Right renal cortex interstitium (tissue), 3 donors: ENCODE measurements around the gene HHEX. TPM values are rescaled to one million over a fixed set of nuclear protein-coding genes. Genes with fewer than 3 reads are reported as not detected.
"Not testable (repeated sequence)": the region's sequence is repeated elsewhere in the genome, so short reads cannot be mapped to it uniquely, and the experiment has no call there.

ENCODE experiments used
- DNase-seq, 3 donors: peaks; one replicate each; pipeline ENCODE4 v3.0.0-alpha.2; 2013; ENCODE audit warnings: low read depth in 3 of 3, low spot score in 2 of 3
- polyA plus RNA-seq, 3 donors: library from polyadenylated mRNA; unstranded; fragments of 120-200 nt; gene quantifications; one replicate each; pipeline ENCODE4 v1.2.1, GENCODE V29; 2013; ENCODE audit not compliant: insufficient read length in 3 of 3

The HHEX gene
- polyA plus RNA-seq: 1 to 10 TPM; 9.4 to 9.8 (median 9.4) TPM

GRCh38 chr10:92689663-92690210, at the start of gene HHEX:
TSS of gene HHEX (plus strand) at chr10:92689955. CDS start at chr10:92689987, 32 bp downstream.
- no peak for DNase-seq

- DNase-seq: no peak
Measured at GRCh38 chr10:92640107-92640506, 49.6 kb upstream of the HHEX start.

GRCh38 chr10:92641492-92641891, 48.3 kb upstream of the HHEX start:
- DNase-seq: no peak

GRCh38 chr10:92644921-92645320, 44.8 kb upstream of the HHEX start:
- DNase-seq: no peak

GRCh38 chr10:92650864-92651263, 38.9 kb upstream of the HHEX start:
- DNase-seq: not testable (repeated sequence)

GRCh38 chr10:92655426-92655825, 34.3 kb upstream of the HHEX start:
- no peak for DNase-seq

GRCh38 chr10:92656266-92656961, 33.3 kb upstream of the HHEX start:
- no peak for DNase-seq

- no peak for DNase-seq
Measured at GRCh38 chr10:92657024-92657423, 32.7 kb upstream of the HHEX start.

- DNase-seq: no peak
Measured at GRCh38 chr10:92662848-92663247, 26.9 kb upstream of the HHEX start.

GRCh38 chr10:92664322-92664721, 25.4 kb upstream of the HHEX start:
- no peak for DNase-seq

GRCh38 chr10:92667078-92667477, 22.7 kb upstream of the HHEX start:
- no peak for DNase-seq

- DNase-seq: no peak
Measured at GRCh38 chr10:92677708-92678107, 12.0 kb upstream of the HHEX start.

GRCh38 chr10:92678206-92678605, 11.5 kb upstream of the HHEX start:
- DNase-seq: no peak

GRCh38 chr10:92681306-92681834, 8.4 kb upstream of the HHEX start:
- no peak for DNase-seq

- no peak for DNase-seq
Measured at GRCh38 chr10:92688573-92688926, 1.2 kb upstream of the HHEX start.

- DNase-seq: no peak
Measured at GRCh38 chr10:92688927-92689662, 660 bp upstream of the HHEX start.

GRCh38 chr10:92690211-92690914, 608 bp downstream of the HHEX start:
- no peak for DNase-seq

GRCh38 chr10:92690915-92691590, 1.3 kb downstream of the HHEX start:
- DNase-seq: no peak

GRCh38 chr10:92691591-92692079, 1.9 kb downstream of the HHEX start:
- no peak for DNase-seq

GRCh38 chr10:92692080-92692671, 2.4 kb downstream of the HHEX start:
- no peak for DNase-seq
